Mesothelial cell of epicardium (in vitro differentiated cells): ENCODE results near the gene KIF7. TPM values are rescaled to one million over a fixed set of nuclear protein-coding genes. Genes with fewer than 3 reads are reported as not detected.
"Not testable (repeated sequence)": the region's sequence is repeated elsewhere in the genome, so short reads cannot be mapped to it uniquely, and the experiment has no call there.

Experiments
- DNase-seq, 2 experiments: peaks; one replicate each; pipeline ENCODE4 v3.0.0; 2021; ENCODE audit warnings: low spot score in 2 of 2; ENCODE audit not compliant: unreplicated experiment in 2 of 2
- H3K27ac Mint-ChIP-seq: 2 replicates; pipeline ENCODE4 v1.8.0; 2021; ENCODE audit warnings: mixed read lengths
- H3K27me3 Mint-ChIP-seq: 2 replicates; pipeline ENCODE4 v1.8.0; 2021; ENCODE audit warnings: low read depth, mixed read lengths
- H3K36me3 Mint-ChIP-seq: 2 replicates; pipeline ENCODE4 v1.8.0; 2021; ENCODE audit warnings: mixed read lengths
- H3K4me1 Mint-ChIP-seq: 2 replicates; pipeline ENCODE4 v1.8.0; 2021; ENCODE audit warnings: mixed read lengths
- H3K4me3 Mint-ChIP-seq: 2 replicates; pipeline ENCODE4 v1.8.0; 2021; ENCODE audit warnings: mild to moderate bottlenecking, moderate library complexity, mixed read lengths
- H3K9me3 Mint-ChIP-seq: 2 replicates; pipeline ENCODE4 v1.8.0; 2021; ENCODE audit warnings: mixed read lengths
- CTCF ChIP-seq: fragments of 200-600 bp; sonication (generic); IDR thresholded peaks from one replicate; pipeline ENCODE4 v1.5.0; 2021; ENCODE audit warnings: antibody characterized with exemption; ENCODE audit not compliant: unreplicated experiment
- total RNA-seq: library from RNA; stranded (reverse); gene quantifications from 3 replicates; pipeline ENCODE4 v1.2.1, GENCODE V29; 2021

The KIF7 gene
- total RNA-seq, 1 donor from 2014 or later: 30.1 TPM

- H3K4me1 Mint-ChIP-seq: no peaks in the 10 kb centered on the region
- no peak for TF ChIP-seq CTCF
- no peak overlapping the region for H3K4me3 Mint-ChIP-seq
- no peaks in the 10 kb centered on the region for H3K27me3 Mint-ChIP-seq
- peaks cover 19% of the 10 kb centered on the region for H3K36me3 Mint-ChIP-seq
- H3K27ac Mint-ChIP-seq: no peak overlapping the region
- DNase-seq: no peak
- no peaks in the 10 kb centered on the region for H3K9me3 Mint-ChIP-seq
These were observed 56.2 kb downstream of the KIF7 start for GRCh38 chr15:89599021-89599420.

GRCh38 chr15:89593018-89593417 lies 62.2 kb downstream of the KIF7 start:
- H3K4me1 Mint-ChIP-seq: no peaks in the 10 kb centered on the region
- no peak for DNase-seq
- no peaks in the 10 kb centered on the region for H3K9me3 Mint-ChIP-seq
- peaks cover 11% of the 10 kb centered on the region for H3K36me3 Mint-ChIP-seq
- no peaks in the 10 kb centered on the region for H3K27me3 Mint-ChIP-seq
- TF ChIP-seq CTCF: no peak
- no peak overlapping the region for H3K27ac Mint-ChIP-seq
- no peak overlapping the region for H3K4me3 Mint-ChIP-seq

GRCh38 chr15:89591834-89592233 lies 63.4 kb downstream of the KIF7 start:
- Mint-ChIP-seq H3K4me3 (no peak overlapping the region), H3K27ac (no peak overlapping the region), H3K36me3 (peaks cover 4% of the 10 kb centered on the region), H3K4me1 (no peaks in the 10 kb centered on the region), H3K9me3 (no peaks in the 10 kb centered on the region), H3K27me3 (no peaks in the 10 kb centered on the region)
- no peak for TF ChIP-seq CTCF
- DNase-seq: no peak

GRCh38 chr15:89587955-89588354 lies 67.3 kb downstream of the KIF7 start:
- H3K4me1 Mint-ChIP-seq: no peaks in the 10 kb centered on the region
- peaks cover 3% of the 10 kb centered on the region for H3K36me3 Mint-ChIP-seq
- no peaks in the 10 kb centered on the region for H3K27me3 Mint-ChIP-seq
- no peak overlapping the region for H3K27ac Mint-ChIP-seq
- H3K4me3 Mint-ChIP-seq: no peak overlapping the region
- TF ChIP-seq CTCF: no peak
- no peaks in the 10 kb centered on the region for H3K9me3 Mint-ChIP-seq
- DNase-seq: no peak

GRCh38 chr15:89586651-89587050 lies 68.6 kb downstream of the KIF7 start:
- Mint-ChIP-seq H3K27me3 (no peaks in the 10 kb centered on the region), H3K36me3 (peaks cover 2% of the 10 kb centered on the region), H3K4me3 (no peak overlapping the region), H3K4me1 (no peaks in the 10 kb centered on the region), H3K27ac (no peak overlapping the region), H3K9me3 (no peaks in the 10 kb centered on the region)
- TF ChIP-seq CTCF: no peak
- no peak for DNase-seq

- peaks cover 25% of the 10 kb centered on the region for H3K4me1 Mint-ChIP-seq
- DNase-seq, H3K9me3 Mint-ChIP-seq, H3K4me3 Mint-ChIP-seq, H3K27me3 Mint-ChIP-seq, H3K36me3 Mint-ChIP-seq, H3K27ac Mint-ChIP-seq: not testable (repeated sequence)
These were observed 74.5 kb downstream of the KIF7 start for GRCh38 chr15:89580747-89581146.
